VCaP (cell line): ENCODE measurements around the gene DNAH12.
"Not testable (repeated sequence)": the region's sequence is repeated elsewhere in the genome, so short reads cannot be mapped to it uniquely, and the experiment has no call there.

Experiments
- H3K27ac ChIP-seq: fragments of 450-650 bp; 2 replicates; pipeline ENCODE4 v1.5.1; 2017
- TF ChIP-seq, protein P1 (sequence below): fragments of 450-650 bp; conservative IDR thresholded peaks from 2 replicates; pipeline ENCODE4 v1.5.1; 2017; ENCODE audit warnings: mild to moderate bottlenecking, moderate library complexity

DNAH12 gene

DNA sequence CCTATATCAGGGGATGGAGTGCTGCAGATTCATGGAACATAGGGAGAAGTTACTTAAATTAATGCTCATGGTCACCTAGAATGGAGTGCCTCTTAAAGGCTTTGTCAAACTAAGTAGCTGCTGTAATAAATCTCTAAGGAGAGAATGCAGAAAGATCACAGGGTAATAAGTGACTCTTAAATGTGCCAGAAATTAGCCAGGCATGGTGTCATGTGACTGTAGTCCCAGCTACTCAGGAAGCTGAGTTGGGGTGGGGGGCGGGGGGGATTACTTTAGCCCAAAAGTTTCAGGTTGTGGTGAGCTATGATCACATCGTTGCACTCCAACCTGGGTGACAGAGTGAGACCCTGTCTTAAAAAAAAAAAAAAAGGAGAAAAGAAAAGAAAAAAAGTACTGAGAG, 160.7 kb downstream of the DNAH12 start:
- TF ChIP-seq, protein P1, sequence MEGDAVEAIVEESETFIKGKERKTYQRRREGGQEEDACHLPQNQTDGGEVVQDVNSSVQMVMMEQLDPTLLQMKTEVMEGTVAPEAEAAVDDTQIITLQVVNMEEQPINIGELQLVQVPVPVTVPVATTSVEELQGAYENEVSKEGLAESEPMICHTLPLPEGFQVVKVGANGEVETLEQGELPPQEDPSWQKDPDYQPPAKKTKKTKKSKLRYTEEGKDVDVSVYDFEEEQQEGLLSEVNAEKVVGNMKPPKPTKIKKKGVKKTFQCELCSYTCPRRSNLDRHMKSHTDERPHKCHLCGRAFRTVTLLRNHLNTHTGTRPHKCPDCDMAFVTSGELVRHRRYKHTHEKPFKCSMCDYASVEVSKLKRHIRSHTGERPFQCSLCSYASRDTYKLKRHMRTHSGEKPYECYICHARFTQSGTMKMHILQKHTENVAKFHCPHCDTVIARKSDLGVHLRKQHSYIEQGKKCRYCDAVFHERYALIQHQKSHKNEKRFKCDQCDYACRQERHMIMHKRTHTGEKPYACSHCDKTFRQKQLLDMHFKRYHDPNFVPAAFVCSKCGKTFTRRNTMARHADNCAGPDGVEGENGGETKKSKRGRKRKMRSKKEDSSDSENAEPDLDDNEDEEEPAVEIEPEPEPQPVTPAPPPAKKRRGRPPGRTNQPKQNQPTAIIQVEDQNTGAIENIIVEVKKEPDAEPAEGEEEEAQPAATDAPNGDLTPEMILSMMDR, result no peak
- no peak overlapping the region for H3K27ac ChIP-seq

GRCh38 chr3:57382933-57383332, 161.2 kb downstream of the DNAH12 start:
- H3K27ac ChIP-seq, result no peak overlapping the region
- TF ChIP-seq, protein P1, result no peak

- TF ChIP-seq, protein P1, result no peak
- no peak overlapping the region for H3K27ac ChIP-seq
Measured at GRCh38 chr3:57370341-57370740, 173.8 kb downstream of the DNAH12 start.

DNA sequence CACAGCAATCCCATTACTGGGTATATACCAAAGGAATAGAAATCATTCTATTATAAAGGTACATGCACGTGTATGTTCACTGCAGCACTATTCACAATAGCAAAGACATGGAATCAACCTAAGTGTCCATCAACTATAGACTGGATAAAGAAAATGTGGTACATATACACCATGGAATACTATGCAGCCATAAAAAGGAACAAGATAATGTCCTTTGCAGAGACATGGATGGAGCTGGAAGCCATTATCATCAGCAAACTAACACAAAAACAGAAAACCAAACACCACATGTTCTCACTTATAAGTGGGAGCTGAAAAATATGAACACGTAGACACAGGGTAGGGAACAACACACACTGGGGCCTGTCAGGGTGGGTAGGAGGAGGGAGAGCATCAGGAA, 179.1 kb downstream of the DNAH12 start:
- H3K27ac ChIP-seq, result not testable (repeated sequence)

- not testable (repeated sequence) for H3K27ac ChIP-seq
Measured at GRCh38 chr3:57356275-57356674, 187.9 kb downstream of the DNAH12 start.

GRCh38 chr3:57354768-57355167, 189.4 kb downstream of the DNAH12 start:
- TF ChIP-seq, protein P1, result no peak
- peak overlapping the region; percentile 7; the same call in 1 of the 2 replicates for H3K27ac ChIP-seq

- TF ChIP-seq, protein P1, result no peak
- no peak overlapping the region for H3K27ac ChIP-seq
Measured at GRCh38 chr3:57350271-57350670, 193.9 kb downstream of the DNAH12 start.

GRCh38 chr3:57339071-57339642, 205.0 kb downstream of the DNAH12 start:
- not testable (repeated sequence) for H3K27ac ChIP-seq

DNA sequence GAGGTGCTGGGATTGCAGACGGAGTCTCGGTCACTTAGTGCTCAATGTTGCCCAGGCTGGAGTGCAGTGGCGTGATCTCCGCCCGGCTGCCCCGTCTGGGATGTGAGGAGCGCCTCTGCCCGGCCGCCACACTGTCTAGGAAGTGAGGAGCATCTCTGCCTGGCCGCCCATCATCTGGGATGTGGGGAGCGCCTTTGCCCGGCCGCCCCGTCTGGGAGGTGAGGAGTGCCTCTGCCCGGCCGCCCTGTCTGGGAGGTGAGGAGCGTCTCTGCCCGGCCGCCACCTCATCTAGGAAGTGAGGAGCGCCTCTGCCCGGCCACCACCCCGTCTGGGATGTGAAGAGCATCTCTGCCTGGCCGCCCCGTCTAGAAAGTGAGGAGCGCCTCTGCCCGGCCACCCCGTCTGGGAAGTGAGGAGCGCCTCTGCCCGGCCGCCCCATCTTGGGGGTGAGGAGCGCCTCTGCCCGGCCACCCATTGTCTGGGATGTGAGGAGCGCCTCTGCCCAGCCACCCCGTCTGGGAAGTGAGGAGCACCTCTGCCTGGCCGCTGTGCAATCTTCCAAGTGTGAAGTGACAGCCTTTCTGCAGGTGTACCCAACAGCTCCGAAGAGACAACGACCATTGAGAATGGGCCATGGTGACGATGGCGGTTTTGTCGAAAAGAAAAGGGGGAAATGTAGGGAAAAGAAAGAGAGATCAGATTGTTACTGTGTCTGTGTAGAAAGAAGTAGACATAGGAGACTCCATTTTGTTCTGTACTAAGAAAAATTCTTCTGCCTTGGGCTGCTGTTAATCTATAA, 205.7 kb downstream of the DNAH12 start:
- H3K27ac ChIP-seq, result not testable (repeated sequence)
